HL-60 (cell line): Measurements from ENCODE around the gene OSBPL5.

Experiments used
- DNase-seq, 2 experiments: peaks; one replicate each; pipeline ENCODE4 v3.0.0-alpha.2; 2010 to 2020; ENCODE audit warnings: low read depth in 1 of 2, low spot score in 1 of 2
- H3K27ac ChIP-seq: fragments of 250-450 bp; sonication (Bioruptor Pico); replicated peaks from 2 replicates; pipeline ENCODE4 v1.5.1; 2020; ENCODE audit warnings: mild to moderate bottlenecking, moderate library complexity
- H3K27me3 ChIP-seq: fragments of 250-450 bp; sonication (Bioruptor Pico); 2 replicates; pipeline ENCODE4 v1.5.1; 2021; ENCODE audit warnings: mild to moderate bottlenecking, moderate library complexity; ENCODE audit not compliant: insufficient read depth, poor library complexity, severe bottlenecking
- H3K4me3 ChIP-seq: replicated peaks from 2 replicates; pipeline ENCODE4 v1.5.1; 2011; ENCODE audit warnings: mild to moderate bottlenecking, control low read depth, low read length; ENCODE audit not compliant: insufficient read depth
- CTCF ChIP-seq: IDR thresholded peaks from one replicate; pipeline ENCODE4 v1.5.1; 2011; ENCODE audit warnings: low read length, control low read depth, inconsistent platforms; ENCODE audit not compliant: insufficient read depth
- GABPA ChIP-seq: IDR thresholded peaks from 2 replicates; pipeline ENCODE4 v1.6.1; 2012; ENCODE audit warnings: low read depth
- POLR2AphosphoS5 ChIP-seq: IDR thresholded peaks from 2 replicates; pipeline ENCODE4 v1.6.1; 2012; ENCODE audit warnings: low read depth
- REST ChIP-seq: IDR thresholded peaks from 2 replicates; pipeline ENCODE4 v1.6.1; 2012; ENCODE audit warnings: low read depth; ENCODE audit not compliant: insufficient replicate concordance
- SPI1 ChIP-seq: IDR thresholded peaks from 2 replicates; pipeline ENCODE4 v1.6.1; 2012; ENCODE audit warnings: low read depth, mild to moderate bottlenecking, borderline replicate concordance

OSBPL5 gene

DNA sequence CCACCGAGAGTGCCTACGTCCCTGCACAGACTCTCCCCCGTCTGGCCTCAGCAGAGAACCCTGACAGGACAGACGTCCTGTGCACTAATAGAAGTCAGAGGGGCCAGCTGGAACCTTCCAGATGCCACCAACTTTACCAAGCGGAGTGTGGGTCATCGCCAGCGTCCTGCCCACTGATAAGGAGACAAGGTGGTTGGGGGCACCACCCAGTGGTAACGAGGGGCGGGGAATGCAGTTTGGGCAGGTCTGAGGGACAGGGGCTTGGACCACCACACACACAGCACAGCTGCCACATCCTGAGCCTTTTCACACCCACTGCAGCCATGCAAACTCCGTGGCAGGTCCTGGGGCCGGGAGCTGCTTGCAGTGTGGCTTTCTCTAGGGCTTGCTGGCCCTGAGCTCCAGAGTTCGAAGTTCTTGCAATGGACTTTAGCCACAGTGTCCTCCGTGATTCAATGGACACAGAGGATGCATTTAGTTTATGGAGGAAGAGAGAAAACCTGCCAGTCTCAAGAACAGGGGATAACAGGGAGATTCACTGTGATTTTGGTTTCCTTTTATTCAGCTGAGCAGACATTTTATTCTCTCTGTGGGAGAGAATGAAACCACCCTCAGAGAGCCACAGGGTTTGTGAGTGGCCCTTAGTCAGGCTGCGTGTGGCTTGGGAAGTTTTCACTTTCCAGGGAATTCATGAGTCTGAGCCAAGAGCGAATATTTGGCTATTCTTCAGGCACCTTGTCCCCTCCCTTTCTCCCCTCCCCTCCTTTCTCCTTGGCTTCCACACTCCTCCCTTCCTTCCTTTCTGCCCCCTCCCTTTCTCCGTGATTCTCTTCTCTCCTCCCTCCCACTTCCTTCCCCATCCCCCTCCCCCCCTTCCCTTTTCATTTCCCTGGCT, 40.4 kb upstream of the OSBPL5 start:
- Histone ChIP-seq H3K27me3 (peaks cover 29% of the 10 kb centered on the region), H3K4me3 (no peak overlapping the region), H3K27ac (no peak overlapping the region)
- no peak for TF ChIP-seq GABPA
- no peak for TF ChIP-seq REST
- no peak for TF ChIP-seq CTCF
- no peak for TF ChIP-seq POLR2AphosphoS5
- TF ChIP-seq SPI1: no peak
- DNase-seq: no peak

DNA sequence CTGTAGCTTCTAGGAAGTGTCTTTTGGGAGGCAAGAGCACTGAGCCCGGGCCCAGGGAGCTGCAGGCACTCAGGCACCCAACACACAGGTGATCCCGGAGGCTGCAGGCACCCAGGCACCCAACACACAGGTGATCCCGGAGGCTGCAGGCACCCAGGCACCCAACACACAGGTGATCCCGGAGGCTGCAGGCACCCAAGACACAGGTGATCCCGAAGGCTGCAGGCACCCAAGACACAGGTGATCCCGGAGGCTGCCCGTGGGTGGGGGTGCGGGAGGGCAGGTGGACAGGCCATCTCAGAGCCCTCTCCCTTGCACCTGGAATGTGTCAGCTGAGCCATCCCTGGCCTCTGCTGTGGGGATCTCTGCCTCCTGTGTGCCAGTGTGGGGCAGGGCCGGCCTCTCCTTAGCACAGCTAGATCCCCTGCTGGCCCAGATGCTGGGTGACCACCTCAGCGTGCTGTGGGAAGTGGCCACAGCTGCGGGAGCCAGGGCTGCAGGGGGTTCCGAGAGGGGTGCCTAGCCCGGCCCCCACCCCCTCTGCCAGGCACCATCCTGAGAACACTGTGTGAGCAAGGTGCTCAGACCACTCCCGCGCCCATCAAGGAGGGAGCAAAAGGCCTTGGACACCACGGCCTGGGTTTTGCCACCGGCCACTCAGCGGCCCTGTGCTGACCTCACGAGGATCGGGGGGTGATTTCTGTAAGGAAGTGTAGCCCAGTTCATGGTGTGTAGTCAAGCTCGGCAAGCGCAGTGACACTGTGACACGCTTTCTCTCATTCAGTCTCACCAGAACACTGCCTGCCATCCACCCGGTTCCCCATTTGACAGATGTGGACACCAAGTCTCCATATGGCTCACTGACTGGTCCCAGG, 39.3 kb upstream of the OSBPL5 start:
- DNase-seq: no peak
- no peak overlapping the region for H3K4me3 ChIP-seq
- peaks cover 30% of the 10 kb centered on the region for H3K27me3 ChIP-seq
- TF ChIP-seq POLR2AphosphoS5 (no peak), CTCF (no peak), REST (no peak), GABPA (no peak), SPI1 (no peak)
- no peak overlapping the region for H3K27ac ChIP-seq

- Histone ChIP-seq H3K27ac (no peak overlapping the region), H3K4me3 (no peak overlapping the region), H3K27me3 (peaks cover 32% of the 10 kb centered on the region)
- no peak for DNase-seq
- TF ChIP-seq SPI1: no peak
- no peak for TF ChIP-seq GABPA
- TF ChIP-seq POLR2AphosphoS5: no peak
- TF ChIP-seq REST: no peak
- TF ChIP-seq CTCF: no peak
These were observed 38.3 kb upstream of the OSBPL5 start for GRCh38 chr11:3203221-3204043.
